ENCODE data around the gene VAMP2. TPM values are rescaled to one million over a fixed set of nuclear protein-coding genes. Genes with fewer than 3 reads are reported as not detected.

VAMP2 gene
- total and polyA plus RNA-seq, 9 of the 15 experiments (the other 6 are each of a cell fraction or from before 2014, with no cell fraction given) = 2.3 to 31.8 (median 6.0) TPM

DNA sequence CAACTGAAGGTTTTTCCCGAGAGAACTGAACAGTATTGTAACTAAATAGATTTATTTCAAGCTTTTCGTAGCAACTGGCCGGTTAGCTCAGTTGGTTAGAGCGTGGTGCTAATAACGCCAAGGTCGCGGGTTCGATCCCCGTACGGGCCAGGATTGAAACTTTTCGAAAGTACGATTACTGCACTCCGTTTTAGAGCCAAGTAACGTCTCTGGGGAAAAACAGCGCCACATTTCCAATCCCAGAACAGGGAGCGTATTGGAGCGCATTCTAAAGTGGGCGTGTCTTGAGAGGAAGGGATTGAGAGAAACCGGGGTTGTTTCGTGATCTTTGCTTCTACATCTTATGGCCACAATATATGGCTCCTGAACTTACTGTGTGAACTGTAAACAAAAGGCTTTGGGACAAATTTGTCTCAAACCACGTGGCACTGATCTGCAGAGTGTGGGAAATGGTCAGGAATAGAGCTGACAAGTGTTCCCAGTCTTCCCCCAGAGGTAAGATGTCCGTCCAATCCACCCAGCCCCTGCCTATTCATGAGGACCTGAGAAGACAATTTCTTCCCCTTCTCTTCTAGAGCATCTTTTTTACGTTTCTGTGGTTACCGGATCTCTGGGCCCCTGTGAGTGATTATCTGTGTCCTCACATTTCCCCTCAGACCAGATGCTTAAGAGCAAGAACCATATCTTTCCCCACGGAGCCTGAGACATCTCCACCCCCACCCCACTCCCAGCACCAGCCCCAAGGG lies 24.9 kb upstream of the VAMP2 start (continued):
- TF ChIP-seq RAD51 (IDR thresholded peaks at IDR 0.05; ENCODE audit: borderline replicate concordance, low read depth) = 0 out of 2 replicates have a peak, but pooled peaks have one; percentile 48
- 0 out of 2 replicates have a peak, but pooled peaks have one; percentile 37 for TF ChIP-seq TCF3 (CRISPR knock-in tag; IDR thresholded peaks at IDR 0.05)
- TF ChIP-seq EP300 (IDR thresholded peaks at IDR 0.05; ENCODE audit: low read length) = peak; percentile 62
- TF ChIP-seq, protein P1, sequence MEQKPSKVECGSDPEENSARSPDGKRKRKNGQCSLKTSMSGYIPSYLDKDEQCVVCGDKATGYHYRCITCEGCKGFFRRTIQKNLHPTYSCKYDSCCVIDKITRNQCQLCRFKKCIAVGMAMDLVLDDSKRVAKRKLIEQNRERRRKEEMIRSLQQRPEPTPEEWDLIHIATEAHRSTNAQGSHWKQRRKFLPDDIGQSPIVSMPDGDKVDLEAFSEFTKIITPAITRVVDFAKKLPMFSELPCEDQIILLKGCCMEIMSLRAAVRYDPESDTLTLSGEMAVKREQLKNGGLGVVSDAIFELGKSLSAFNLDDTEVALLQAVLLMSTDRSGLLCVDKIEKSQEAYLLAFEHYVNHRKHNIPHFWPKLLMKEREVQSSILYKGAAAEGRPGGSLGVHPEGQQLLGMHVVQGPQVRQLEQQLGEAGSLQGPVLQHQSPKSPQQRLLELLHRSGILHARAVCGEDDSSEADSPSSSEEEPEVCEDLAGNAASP (IDR thresholded peaks at IDR 0.05) = no peak
- peak; percentile 54; the same call in 1 of the 2 replicates for TF ChIP-seq TARDBP (IDR thresholded peaks at IDR 0.05)
- TF ChIP-seq ARID1B (IDR thresholded peaks at IDR 0.05) = peak; percentile 33; the same call in 1 of the 2 replicates
- TF ChIP-seq, protein P2, sequence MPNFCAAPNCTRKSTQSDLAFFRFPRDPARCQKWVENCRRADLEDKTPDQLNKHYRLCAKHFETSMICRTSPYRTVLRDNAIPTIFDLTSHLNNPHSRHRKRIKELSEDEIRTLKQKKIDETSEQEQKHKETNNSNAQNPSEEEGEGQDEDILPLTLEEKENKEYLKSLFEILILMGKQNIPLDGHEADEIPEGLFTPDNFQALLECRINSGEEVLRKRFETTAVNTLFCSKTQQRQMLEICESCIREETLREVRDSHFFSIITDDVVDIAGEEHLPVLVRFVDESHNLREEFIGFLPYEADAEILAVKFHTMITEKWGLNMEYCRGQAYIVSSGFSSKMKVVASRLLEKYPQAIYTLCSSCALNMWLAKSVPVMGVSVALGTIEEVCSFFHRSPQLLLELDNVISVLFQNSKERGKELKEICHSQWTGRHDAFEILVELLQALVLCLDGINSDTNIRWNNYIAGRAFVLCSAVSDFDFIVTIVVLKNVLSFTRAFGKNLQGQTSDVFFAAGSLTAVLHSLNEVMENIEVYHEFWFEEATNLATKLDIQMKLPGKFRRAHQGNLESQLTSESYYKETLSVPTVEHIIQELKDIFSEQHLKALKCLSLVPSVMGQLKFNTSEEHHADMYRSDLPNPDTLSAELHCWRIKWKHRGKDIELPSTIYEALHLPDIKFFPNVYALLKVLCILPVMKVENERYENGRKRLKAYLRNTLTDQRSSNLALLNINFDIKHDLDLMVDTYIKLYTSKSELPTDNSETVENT (CRISPR knock-in tag; IDR thresholded peaks at IDR 0.05) = no peak
- TF ChIP-seq PTBP1 (IDR thresholded peaks at IDR 0.05; ENCODE audit: low read depth, low read length) = 0 out of 2 replicates have a peak, but pooled peaks have one; percentile 26
- TF ChIP-seq NFE2 (IDR thresholded peaks at IDR 0.05; ENCODE audit: low read depth) = no peak
- no peak; the same call in 1 of the 2 replicates for TF ChIP-seq ZNF766 (CRISPR knock-in tag; conservative IDR thresholded peaks at IDR 0.05)
- TF ChIP-seq SRSF1 (IDR thresholded peaks at IDR 0.05; ENCODE audit: low read depth, low read length) = no peak
- TF ChIP-seq ZNF165 (CRISPR knock-in tag; IDR thresholded peaks at IDR 0.05; ENCODE audit: borderline replicate concordance) = no peak
- TF ChIP-seq CSDE1 (IDR thresholded peaks at IDR 0.05) = peak in 1 of 2 experiments; percentile 75; a peak in 1 of 4 replicates
- TF ChIP-seq POLR2AphosphoS2 (IDR thresholded peaks at IDR 0.05; ENCODE audit: low read length) = no peak
- TF ChIP-seq ATF7 (IDR thresholded peaks at IDR 0.05) = peak; percentile 40; the same call in 1 of the 2 replicates
- TF ChIP-seq, protein P3, sequence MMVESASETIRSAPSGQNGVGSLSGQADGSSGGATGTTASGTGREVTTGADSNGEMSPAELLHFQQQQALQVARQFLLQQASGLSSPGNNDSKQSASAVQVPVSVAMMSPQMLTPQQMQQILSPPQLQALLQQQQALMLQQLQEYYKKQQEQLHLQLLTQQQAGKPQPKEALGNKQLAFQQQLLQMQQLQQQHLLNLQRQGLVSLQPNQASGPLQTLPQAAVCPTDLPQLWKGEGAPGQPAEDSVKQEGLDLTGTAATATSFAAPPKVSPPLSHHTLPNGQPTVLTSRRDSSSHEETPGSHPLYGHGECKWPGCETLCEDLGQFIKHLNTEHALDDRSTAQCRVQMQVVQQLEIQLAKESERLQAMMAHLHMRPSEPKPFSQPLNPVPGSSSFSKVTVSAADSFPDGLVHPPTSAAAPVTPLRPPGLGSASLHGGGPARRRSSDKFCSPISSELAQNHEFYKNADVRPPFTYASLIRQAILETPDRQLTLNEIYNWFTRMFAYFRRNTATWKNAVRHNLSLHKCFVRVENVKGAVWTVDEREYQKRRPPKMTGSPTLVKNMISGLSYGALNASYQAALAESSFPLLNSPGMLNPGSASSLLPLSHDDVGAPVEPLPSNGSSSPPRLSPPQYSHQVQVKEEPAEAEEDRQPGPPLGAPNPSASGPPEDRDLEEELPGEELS (CRISPR knock-in tag; IDR thresholded peaks at IDR 0.05; ENCODE audit: borderline replicate concordance) = 0 out of 2 replicates have a peak, but pooled peaks have one; percentile 68
- TF ChIP-seq SPI1 (IDR thresholded peaks at IDR 0.05; ENCODE audit: borderline replicate concordance, low read depth, low read length) = no peak
- no peak for TF ChIP-seq JUN (IDR thresholded peaks at IDR 0.05; ENCODE audit: borderline replicate concordance, low read depth, low read length)
- 0 out of 2 replicates have a peak, but pooled peaks have one; percentile 9 for TF ChIP-seq JUN (CRISPR knock-in tag; IDR thresholded peaks at IDR 0.05; ENCODE audit: borderline replicate concordance)
- TF ChIP-seq, protein P4, sequence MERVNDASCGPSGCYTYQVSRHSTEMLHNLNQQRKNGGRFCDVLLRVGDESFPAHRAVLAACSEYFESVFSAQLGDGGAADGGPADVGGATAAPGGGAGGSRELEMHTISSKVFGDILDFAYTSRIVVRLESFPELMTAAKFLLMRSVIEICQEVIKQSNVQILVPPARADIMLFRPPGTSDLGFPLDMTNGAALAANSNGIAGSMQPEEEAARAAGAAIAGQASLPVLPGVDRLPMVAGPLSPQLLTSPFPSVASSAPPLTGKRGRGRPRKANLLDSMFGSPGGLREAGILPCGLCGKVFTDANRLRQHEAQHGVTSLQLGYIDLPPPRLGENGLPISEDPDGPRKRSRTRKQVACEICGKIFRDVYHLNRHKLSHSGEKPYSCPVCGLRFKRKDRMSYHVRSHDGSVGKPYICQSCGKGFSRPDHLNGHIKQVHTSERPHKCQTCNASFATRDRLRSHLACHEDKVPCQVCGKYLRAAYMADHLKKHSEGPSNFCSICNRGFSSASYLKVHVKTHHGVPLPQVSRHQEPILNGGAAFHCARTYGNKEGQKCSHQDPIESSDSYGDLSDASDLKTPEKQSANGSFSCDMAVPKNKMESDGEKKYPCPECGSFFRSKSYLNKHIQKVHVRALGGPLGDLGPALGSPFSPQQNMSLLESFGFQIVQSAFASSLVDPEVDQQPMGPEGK (CRISPR knock-in tag; IDR thresholded peaks at IDR 0.05; ENCODE audit: borderline replicate concordance) = no peak
- TF ChIP-seq BCOR (IDR thresholded peaks at IDR 0.05) = no peak
- TF ChIP-seq TSC22D4 (tag; IDR thresholded peaks at IDR 0.05) = no peak
